Measurements from ENCODE around the gene IFNA4.

DNA sequence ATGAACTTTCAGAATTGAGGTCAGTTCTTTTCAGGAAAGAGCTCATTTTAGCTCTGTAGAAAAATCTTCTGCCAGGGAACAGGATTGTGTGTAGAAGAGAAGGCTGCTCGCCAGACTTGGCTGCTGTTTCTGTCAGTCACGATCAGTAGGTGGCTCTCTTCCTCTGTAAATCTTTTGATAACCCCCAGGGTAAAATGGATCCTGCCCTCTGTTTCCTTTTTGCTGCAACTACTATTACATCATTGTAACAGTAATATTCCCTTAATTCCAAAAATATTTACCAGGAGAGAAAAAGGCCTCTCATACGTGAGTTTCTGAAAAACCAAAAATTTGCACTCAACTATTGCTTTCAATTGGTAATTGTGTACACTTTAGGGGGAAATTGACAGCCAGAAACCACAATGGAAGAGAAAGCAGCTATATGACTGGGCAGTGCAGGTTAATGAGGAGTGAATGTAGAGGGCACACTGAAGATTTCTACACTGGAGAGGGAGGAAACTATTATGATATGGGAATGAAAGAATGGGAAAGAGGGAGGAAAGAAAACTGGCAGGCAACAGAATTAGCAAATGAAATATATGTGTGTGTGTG is 33.3 kb downstream of the IFNA4 start:
- TF ChIP-seq, protein P1, sequence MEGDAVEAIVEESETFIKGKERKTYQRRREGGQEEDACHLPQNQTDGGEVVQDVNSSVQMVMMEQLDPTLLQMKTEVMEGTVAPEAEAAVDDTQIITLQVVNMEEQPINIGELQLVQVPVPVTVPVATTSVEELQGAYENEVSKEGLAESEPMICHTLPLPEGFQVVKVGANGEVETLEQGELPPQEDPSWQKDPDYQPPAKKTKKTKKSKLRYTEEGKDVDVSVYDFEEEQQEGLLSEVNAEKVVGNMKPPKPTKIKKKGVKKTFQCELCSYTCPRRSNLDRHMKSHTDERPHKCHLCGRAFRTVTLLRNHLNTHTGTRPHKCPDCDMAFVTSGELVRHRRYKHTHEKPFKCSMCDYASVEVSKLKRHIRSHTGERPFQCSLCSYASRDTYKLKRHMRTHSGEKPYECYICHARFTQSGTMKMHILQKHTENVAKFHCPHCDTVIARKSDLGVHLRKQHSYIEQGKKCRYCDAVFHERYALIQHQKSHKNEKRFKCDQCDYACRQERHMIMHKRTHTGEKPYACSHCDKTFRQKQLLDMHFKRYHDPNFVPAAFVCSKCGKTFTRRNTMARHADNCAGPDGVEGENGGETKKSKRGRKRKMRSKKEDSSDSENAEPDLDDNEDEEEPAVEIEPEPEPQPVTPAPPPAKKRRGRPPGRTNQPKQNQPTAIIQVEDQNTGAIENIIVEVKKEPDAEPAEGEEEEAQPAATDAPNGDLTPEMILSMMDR (IDR thresholded peaks at IDR 0.05): no peak
- TF ChIP-seq HMGA2 (CRISPR knock-in tag; IDR thresholded peaks at IDR 0.05) (no peak), FOXJ3 (CRISPR knock-in tag; IDR thresholded peaks at IDR 0.05; ENCODE audit: borderline replicate concordance) (no peak), ZBTB43 (CRISPR knock-in tag; IDR thresholded peaks at IDR 0.05) (no peak), ESRRA (CRISPR knock-in tag; IDR thresholded peaks at IDR 0.05; ENCODE audit: borderline replicate concordance) (no peak), ETV6 (CRISPR knock-in tag; IDR thresholded peaks at IDR 0.05) (no peak)
- TF ChIP-seq, protein P2, sequence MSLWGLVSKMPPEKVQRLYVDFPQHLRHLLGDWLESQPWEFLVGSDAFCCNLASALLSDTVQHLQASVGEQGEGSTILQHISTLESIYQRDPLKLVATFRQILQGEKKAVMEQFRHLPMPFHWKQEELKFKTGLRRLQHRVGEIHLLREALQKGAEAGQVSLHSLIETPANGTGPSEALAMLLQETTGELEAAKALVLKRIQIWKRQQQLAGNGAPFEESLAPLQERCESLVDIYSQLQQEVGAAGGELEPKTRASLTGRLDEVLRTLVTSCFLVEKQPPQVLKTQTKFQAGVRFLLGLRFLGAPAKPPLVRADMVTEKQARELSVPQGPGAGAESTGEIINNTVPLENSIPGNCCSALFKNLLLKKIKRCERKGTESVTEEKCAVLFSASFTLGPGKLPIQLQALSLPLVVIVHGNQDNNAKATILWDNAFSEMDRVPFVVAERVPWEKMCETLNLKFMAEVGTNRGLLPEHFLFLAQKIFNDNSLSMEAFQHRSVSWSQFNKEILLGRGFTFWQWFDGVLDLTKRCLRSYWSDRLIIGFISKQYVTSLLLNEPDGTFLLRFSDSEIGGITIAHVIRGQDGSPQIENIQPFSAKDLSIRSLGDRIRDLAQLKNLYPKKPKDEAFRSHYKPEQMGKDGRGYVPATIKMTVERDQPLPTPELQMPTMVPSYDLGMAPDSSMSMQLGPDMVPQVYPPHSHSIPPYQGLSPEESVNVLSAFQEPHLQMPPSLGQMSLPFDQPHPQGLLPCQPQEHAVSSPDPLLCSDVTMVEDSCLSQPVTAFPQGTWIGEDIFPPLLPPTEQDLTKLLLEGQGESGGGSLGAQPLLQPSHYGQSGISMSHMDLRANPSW (CRISPR knock-in tag; conservative IDR thresholded peaks at IDR 0.05; ENCODE audit: low read depth): no peak

Measured in WTC11 (cell line).